Endothelial cell of umbilical vein (primary cell): Measurements from ENCODE around the gene SLC30A7.

ENCODE experiments used
- EZH2 ChIP-seq: IDR thresholded peaks from 2 replicates; pipeline ENCODE4 v1.6.1; 2012; ENCODE audit warnings: borderline replicate concordance, low read depth, mild to moderate bottlenecking, moderate library complexity, low read length, inconsistent platforms; ENCODE audit not compliant: severe bottlenecking
- JUN ChIP-seq: IDR thresholded peaks from 2 replicates; pipeline ENCODE4 v1.6.1; 2011; ENCODE audit warnings: borderline replicate concordance, low read depth; ENCODE audit not compliant: insufficient read length, insufficient read depth
- MYC ChIP-seq: IDR thresholded peaks from one replicate; pipeline ENCODE4 v1.6.1; 2011; ENCODE audit warnings: mild to moderate bottlenecking, low read depth, low read length
- POLR2A ChIP-seq: IDR thresholded peaks from 2 replicates; pipeline ENCODE4 v1.6.1; 2012; ENCODE audit warnings: low read depth, mild to moderate bottlenecking, control low read depth, low read length
- POLR2AphosphoS5 ChIP-seq: IDR thresholded peaks from 2 replicates; pipeline ENCODE4 v1.6.1; 2012; ENCODE audit warnings: low read depth, mild to moderate bottlenecking, control low read depth, low read length, moderate library complexity; ENCODE audit not compliant: insufficient read depth
- TF ChIP-seq, protein P1 (sequence below), 2 donors: IDR thresholded peaks; 1 replicate in 1 of 2; 2 replicates in 1 of 2; pipeline ENCODE4 v1.5.1; 2011; ENCODE audit warnings: low read length in 2 of 2, mild to moderate bottlenecking in 2 of 2, moderate library complexity in 2 of 2, control low read depth in 1 of 2, inconsistent platforms in 1 of 2, low read depth in 1 of 2; ENCODE audit not compliant: insufficient read depth in 1 of 2; ENCODE audit errors: extremely low read depth in 1 of 2
- TF ChIP-seq, protein P2 (sequence below): IDR thresholded peaks from 2 replicates; pipeline ENCODE4 v1.6.1; 2011; ENCODE audit not compliant: insufficient read depth, insufficient read length

DNA sequence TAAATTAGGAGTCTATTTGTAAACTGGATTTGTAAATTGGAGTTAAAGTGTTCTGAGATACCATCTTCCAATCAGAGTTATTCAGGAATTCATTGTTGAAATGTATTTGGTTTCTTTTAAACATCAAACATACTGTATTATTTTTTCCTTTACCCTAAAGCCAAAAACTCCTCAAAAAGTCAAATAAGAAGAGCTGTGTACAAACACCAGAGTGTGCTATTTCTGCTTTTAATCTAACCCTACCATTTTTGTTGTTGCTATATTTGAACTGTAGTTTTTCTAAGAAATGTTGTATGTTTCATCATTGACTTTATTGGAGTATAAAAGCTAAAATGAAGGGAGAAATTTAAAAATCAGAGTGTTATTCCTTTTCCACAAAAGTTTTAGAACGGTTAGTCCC is 35.8 kb downstream of the SLC30A7 start:
- TF ChIP-seq, protein P1, sequence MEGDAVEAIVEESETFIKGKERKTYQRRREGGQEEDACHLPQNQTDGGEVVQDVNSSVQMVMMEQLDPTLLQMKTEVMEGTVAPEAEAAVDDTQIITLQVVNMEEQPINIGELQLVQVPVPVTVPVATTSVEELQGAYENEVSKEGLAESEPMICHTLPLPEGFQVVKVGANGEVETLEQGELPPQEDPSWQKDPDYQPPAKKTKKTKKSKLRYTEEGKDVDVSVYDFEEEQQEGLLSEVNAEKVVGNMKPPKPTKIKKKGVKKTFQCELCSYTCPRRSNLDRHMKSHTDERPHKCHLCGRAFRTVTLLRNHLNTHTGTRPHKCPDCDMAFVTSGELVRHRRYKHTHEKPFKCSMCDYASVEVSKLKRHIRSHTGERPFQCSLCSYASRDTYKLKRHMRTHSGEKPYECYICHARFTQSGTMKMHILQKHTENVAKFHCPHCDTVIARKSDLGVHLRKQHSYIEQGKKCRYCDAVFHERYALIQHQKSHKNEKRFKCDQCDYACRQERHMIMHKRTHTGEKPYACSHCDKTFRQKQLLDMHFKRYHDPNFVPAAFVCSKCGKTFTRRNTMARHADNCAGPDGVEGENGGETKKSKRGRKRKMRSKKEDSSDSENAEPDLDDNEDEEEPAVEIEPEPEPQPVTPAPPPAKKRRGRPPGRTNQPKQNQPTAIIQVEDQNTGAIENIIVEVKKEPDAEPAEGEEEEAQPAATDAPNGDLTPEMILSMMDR (IDR thresholded peaks at IDR 0.05; ENCODE audit: extremely low read depth in 1 of 2, insufficient read depth in 1 of 2, low read depth in 1 of 2, low read length in 2 of 2) = no peak
- TF ChIP-seq POLR2AphosphoS5 (no peak), EZH2 (no peak), POLR2A (no peak), JUN (no peak), MYC (no peak)
- TF ChIP-seq, protein P2, sequence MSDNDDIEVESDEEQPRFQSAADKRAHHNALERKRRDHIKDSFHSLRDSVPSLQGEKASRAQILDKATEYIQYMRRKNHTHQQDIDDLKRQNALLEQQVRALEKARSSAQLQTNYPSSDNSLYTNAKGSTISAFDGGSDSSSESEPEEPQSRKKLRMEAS = no peak
